HG03196 (cell line): Measurements from ENCODE around the gene TRPM2.

Experiments used
- ATAC-seq: cut with Tn5 transposase; IDR thresholded peaks from one replicate; pipeline ENCODE4 v1.9.1; 2021; ENCODE audit not compliant: unreplicated experiment

Gene TRPM2

GRCh38 chr21:44321846-44322450 lies 31.5 kb upstream of the TRPM2 start:
- no peak for ATAC-seq

DNA sequence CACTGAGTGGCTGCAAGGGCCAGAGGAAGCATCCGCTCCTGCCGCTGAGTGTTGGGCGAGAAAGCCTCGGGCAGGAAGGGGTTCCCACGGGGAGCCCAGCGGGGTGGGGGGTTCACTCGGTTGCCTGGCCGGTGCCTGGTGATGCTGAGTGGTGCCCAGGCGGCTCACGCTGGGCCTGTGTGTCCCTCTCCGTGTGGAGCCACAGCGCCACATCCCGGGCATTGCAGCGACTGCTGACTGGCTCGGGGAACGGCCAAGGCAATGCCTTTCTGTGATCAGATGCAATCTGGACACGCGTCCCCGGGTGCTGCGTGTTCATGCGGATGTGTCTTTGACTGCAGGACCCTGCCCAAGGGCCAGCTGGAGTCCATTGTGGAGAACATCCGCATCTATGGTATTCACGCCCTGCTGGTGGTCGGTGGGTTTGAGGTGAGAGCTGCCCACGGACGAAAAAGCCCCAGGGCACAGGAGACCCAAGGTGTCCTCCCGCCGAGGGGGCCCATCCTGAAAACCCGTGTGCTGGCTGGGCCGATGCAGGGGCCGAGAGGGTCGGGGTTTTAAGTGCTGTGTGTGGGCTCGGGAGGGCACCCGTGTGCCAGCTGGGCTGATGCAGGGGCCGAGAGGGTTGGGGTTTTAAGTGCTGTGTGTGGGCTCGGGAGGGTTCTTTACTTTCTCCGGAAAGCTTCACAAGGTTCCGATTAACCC lies 30.6 kb upstream of the TRPM2 start:
- no peak for ATAC-seq

GRCh38 chr21:44323591-44323990 lies 29.8 kb upstream of the TRPM2 start:
- ATAC-seq: no peak

GRCh38 chr21:44324106-44324853 lies 29.1 kb upstream of the TRPM2 start:
- no peak for ATAC-seq

- no peak for ATAC-seq
Observed at GRCh38 chr21:44324854-44325107, 28.6 kb upstream of the TRPM2 start.

DNA sequence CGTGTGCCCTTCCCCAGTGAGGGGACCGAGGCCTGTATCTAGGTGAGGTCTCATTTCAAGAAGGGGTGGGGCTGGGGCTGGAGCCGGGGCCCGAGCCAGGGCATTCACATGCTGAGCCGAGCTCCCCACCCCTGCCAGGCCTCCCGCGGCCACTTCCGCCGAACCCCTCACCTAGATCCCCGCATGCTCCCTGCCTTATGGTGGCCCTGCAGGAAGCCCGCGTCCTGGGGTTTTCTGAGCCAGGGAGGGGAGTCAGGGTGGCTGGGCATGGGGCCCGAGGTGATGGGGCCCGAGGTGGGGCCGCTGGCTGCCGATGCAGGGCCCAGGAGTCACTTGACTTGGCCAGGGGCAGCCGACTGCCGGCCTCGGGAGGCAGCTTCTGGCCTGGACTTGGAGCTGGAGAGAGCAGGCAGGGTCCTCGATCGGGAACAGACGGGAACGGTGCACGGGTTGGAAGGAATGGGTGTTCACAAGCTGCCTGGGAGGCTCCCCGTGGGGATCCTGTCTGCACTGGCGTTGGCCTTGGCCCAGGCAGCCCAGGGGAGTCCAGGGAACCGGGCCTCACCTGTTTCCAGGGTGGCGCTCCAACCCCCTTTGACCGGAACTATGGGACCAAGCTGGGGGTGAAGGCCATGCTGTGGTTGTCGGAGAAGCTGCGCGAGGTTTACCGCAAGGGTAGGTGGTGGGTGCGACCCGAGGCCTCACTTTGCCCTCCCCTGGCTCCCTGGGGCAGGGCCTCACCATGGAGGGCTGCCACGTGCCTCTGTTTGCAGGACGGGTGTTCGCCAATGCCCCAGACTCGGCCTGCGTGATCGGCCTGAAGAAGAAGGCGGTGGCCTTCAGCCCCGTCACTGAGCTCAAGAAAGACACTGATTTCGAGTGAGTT lies 27.8 kb upstream of the TRPM2 start:
- no peak for ATAC-seq

DNA sequence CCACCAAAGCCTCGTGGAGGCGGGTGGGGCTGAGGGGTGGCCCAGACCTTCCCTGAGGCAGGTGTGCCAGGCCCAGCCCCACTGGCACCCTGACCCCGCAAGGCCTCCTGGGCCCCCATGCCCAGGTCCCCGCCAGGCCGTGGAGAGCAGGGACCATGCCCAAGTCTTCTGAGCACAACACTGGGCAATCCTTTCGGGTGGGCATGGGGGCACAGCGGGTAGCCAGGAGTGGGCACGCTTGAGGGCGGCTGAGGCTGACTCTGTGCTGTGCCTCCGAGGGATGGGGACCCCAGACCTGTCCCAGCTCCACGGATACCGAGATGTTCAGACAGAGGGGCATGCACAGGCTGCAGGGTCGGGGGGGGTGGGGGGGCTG lies 27.2 kb upstream of the TRPM2 start:
- no peak for ATAC-seq

DNA sequence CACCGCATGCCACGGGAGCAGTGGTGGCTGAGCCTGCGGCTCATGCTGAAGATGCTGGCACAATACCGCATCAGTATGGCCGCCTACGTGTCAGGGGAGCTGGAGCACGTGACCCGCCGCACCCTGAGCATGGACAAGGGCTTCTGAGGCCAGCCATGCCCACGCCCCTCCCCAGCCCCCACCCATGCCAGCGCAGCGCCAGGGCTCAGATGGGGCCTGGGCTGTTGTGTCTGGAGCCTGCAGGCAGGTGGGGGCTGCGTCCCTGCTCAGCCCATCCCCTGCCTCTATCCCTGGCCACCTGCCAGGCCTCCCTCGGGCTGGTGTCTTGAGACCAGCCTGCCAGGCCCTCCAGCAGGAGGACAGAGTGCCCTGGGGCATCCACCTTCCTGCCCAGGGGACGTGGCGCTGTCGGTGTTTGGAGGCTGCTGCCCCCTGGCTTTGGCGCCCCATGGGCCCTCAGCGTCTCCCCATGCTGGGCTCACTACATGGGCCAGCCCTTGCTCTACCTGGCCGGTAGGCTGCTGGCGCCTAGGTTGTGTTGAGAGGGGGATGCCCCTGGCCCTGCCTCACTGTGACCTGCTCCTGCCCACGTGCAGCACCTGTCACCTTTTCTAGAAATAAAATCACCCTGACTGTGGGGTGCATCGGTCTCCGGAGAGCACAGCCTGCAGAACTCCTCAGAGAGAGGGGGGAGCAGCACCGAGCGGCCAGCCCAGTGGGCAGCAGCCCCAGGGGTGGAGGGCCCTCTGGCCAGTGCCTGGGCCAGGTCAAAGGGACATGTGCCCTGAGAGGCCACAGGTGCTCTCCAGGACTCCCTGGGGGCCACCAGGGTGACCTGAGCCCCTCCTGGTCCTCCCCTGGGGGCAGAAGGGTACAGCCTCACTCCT lies 26.5 kb upstream of the TRPM2 start:
- no peak for ATAC-seq

- ATAC-seq: no peak
Observed at GRCh38 chr21:44327603-44327974, 25.8 kb upstream of the TRPM2 start.

GRCh38 chr21:44328242-44328895 lies 25.1 kb upstream of the TRPM2 start:
- ATAC-seq: no peak

- ATAC-seq: no peak
Observed at GRCh38 chr21:44329086-44329889, 24.1 kb upstream of the TRPM2 start.

- ATAC-seq: no peak
Observed at GRCh38 chr21:44329971-44330681, 23.3 kb upstream of the TRPM2 start.

DNA sequence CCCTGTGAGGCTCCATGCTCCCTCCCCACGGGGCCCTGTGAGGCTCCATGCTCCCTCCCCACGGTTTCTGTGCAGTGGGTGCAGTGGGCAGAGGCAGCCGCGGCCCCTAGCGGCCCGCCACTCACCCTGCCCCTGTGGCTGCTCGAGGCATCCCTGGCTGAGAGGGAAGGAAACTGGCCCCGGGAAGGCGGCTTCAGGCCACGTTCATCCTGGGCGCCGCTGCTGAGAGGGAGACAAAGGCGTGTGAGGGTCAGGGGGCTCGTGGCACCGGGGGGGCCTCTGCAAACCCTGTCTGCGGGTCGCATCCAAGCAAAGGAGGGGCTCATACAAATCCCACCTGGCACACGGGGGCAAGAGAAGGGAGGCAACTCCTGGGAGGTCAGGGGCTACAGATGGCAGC lies 22.7 kb upstream of the TRPM2 start:
- ATAC-seq: no peak

DNA sequence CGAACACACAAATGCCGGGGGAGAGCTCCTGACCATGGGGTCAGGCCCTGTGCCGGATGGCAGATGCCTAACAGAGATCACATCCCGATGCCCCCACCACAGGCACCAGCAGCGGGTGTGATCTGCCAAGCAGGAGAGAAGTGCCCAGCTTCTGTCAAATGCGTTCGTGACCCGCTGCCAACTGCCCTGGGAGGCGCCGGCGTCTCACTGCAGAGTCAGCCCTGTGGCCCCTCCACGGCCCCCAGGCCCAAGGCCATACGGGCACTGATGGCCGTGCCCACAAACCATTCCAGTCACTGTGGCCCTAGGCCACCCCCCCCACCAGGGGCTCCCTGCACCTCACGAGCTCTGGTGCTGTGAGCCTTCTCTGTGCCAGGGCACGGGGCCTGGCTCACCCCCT lies 22.2 kb upstream of the TRPM2 start:
- no peak for ATAC-seq

GRCh38 chr21:44331650-44332307 lies 21.6 kb upstream of the TRPM2 start:
- no peak for ATAC-seq

GRCh38 chr21:44332383-44332782 lies 21.0 kb upstream of the TRPM2 start:
- ATAC-seq: no peak

- ATAC-seq: no peak
Observed at GRCh38 chr21:44332965-44333364, 20.5 kb upstream of the TRPM2 start.
